ENCODE data around the gene CENPE. TPM values are rescaled to one million over a fixed set of nuclear protein-coding genes. Genes with fewer than 3 reads are reported as not detected.

The CENPE gene
- total RNA-seq, 1 experiment from 2014 or later = 38.1 TPM

DNA sequence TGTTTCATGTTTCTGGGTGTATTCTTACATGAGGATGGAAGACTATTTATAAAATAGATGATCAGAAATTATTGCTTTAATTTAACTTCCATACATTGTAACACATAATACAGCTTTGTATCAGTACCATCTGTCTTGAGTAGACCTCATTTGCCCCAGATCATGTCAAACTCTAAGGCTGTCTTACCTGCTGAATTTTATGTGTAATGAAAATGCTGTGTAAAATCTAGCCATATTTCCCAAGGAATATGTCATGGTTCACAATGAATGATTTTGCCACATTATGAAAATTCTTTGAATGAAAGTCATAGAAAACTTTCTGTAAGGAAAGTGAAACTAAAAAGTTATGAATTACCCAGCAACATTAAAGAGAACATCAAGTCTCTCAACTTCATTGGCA lies 105.9 kb downstream of the CENPE start:
- no peaks in the 10 kb centered on the region for H3K23me2 ChIP-seq (ENCODE audit: insufficient read length, low read depth, low read length, poor library complexity, severe bottlenecking)
- peaks cover 8 to 33% (median 31%) of the 10 kb centered on the region in 3 experiments; a peak in 6 of 7 replicates for H3K36me3 Mint-ChIP-seq (ENCODE audit: insufficient read depth in 1 of 3, low read depth in 3 of 3)
- H2BK120ac ChIP-seq (ENCODE audit: low read depth, low read length, poor library complexity, severe bottlenecking) = no peak overlapping the region
- TF ChIP-seq, protein P1, sequence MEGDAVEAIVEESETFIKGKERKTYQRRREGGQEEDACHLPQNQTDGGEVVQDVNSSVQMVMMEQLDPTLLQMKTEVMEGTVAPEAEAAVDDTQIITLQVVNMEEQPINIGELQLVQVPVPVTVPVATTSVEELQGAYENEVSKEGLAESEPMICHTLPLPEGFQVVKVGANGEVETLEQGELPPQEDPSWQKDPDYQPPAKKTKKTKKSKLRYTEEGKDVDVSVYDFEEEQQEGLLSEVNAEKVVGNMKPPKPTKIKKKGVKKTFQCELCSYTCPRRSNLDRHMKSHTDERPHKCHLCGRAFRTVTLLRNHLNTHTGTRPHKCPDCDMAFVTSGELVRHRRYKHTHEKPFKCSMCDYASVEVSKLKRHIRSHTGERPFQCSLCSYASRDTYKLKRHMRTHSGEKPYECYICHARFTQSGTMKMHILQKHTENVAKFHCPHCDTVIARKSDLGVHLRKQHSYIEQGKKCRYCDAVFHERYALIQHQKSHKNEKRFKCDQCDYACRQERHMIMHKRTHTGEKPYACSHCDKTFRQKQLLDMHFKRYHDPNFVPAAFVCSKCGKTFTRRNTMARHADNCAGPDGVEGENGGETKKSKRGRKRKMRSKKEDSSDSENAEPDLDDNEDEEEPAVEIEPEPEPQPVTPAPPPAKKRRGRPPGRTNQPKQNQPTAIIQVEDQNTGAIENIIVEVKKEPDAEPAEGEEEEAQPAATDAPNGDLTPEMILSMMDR (conservative IDR thresholded peaks at IDR 0.05) = no peak
- 0 out of 4 replicates have a peak, but pooled peaks cover 0 to 2% of the 10 kb centered on the region in 2 experiments for H3K4me1 Mint-ChIP-seq
- H3K27me3 ChIP-seq (ENCODE audit: insufficient read depth, low read length) = no peaks in the 10 kb centered on the region
- H2AFZ ChIP-seq (ENCODE audit: low read length) = no peak overlapping the region
- no peak overlapping the region for H3K27ac ChIP-seq (ENCODE audit: insufficient read length, low read depth, low read length)
- H3K18ac ChIP-seq (ENCODE audit: insufficient read length, low read depth, low read length) = no peak overlapping the region
- no peak overlapping the region for H4K91ac ChIP-seq (ENCODE audit: insufficient read length, low read depth, low read length)
- H3K4me1 ChIP-seq (ENCODE audit: insufficient read depth, low read length) = no peaks in the 10 kb centered on the region
- no peaks in the 10 kb centered on the region for H3K79me2 ChIP-seq (ENCODE audit: insufficient read depth, low read length)
- no peak overlapping the region for H3K4me3 Mint-ChIP-seq
- no peak overlapping the region for H4K8ac ChIP-seq (replicated peaks; ENCODE audit: insufficient read length, low read depth, low read length)
- no peaks in the 10 kb centered on the region for H3K27me3 Mint-ChIP-seq (ENCODE audit: low read depth)
- H4K5ac ChIP-seq (ENCODE audit: insufficient read length, low read depth, low read length) = no peak overlapping the region
- no peak overlapping the region for H3K14ac ChIP-seq (ENCODE audit: insufficient read depth, low read length)
- H2BK5ac ChIP-seq (ENCODE audit: insufficient read length, low read length) = no peak overlapping the region
- no peak overlapping the region for H3K23ac ChIP-seq (ENCODE audit: insufficient read length, low read depth, low read length)
- H3K56ac ChIP-seq (ENCODE audit: insufficient read length, low read depth, low read length) = no peak overlapping the region
- no peak overlapping the region for H3K9ac ChIP-seq (ENCODE audit: extremely low read depth, insufficient read length, low read length)
- H3K4me2 ChIP-seq (ENCODE audit: insufficient read depth, insufficient read length, low read length) = no peak overlapping the region
- DNase-seq = no peak
- H2BK20ac ChIP-seq (ENCODE audit: low read depth, low read length, poor library complexity, severe bottlenecking) = no peak overlapping the region
- no peak overlapping the region for H2BK15ac ChIP-seq (ENCODE audit: low read depth, low read length)
- H4K20me1 ChIP-seq (ENCODE audit: control insufficient read depth, insufficient read depth, insufficient read length) = no peaks in the 10 kb centered on the region
- no peaks in the 10 kb centered on the region for H3K9me3 Mint-ChIP-seq
- H3K79me1 ChIP-seq (ENCODE audit: insufficient read depth, low read depth, low read length, poor library complexity, severe bottlenecking) = no peaks in the 10 kb centered on the region
- H3K9me3 ChIP-seq (ENCODE audit: control insufficient read depth, low read depth, low read length) = no peaks in the 10 kb centered on the region
- H2AK5ac ChIP-seq (ENCODE audit: insufficient read length, low read length) = no peak overlapping the region
- no peak overlapping the region for H3K4ac ChIP-seq (ENCODE audit: low read depth, low read length)
- H2BK12ac ChIP-seq (ENCODE audit: insufficient read length, low read depth, low read length) = no peak overlapping the region
- H3T11ph ChIP-seq (ENCODE audit: low read length) = no peak overlapping the region
- H3K27ac Mint-ChIP-seq = no peak overlapping the region

All from H9 (cell line).